Rectal smooth muscle tissue (tissue), 1 donor: Measurements from ENCODE around the gene SLC35F3.

ENCODE experiments used
- H3K27ac ChIP-seq: one replicate; pipeline ENCODE4 v1.7.0; 2013; ENCODE audit warnings: low read depth, low read length, inconsistent platforms
- H3K27me3 ChIP-seq: one replicate; pipeline ENCODE4 v1.7.0; 2013; ENCODE audit warnings: low read length; ENCODE audit not compliant: control insufficient read depth, insufficient read depth
- H3K36me3 ChIP-seq: one replicate; pipeline ENCODE4 v1.7.0; 2013; ENCODE audit warnings: low read length; ENCODE audit not compliant: control insufficient read depth, insufficient read depth
- H3K4me1 ChIP-seq: one replicate; pipeline ENCODE4 v1.7.0; 2013; ENCODE audit warnings: low read length; ENCODE audit not compliant: control insufficient read depth, insufficient read depth
- H3K4me3 ChIP-seq: one replicate; pipeline ENCODE4 v1.7.0; 2013; ENCODE audit warnings: low read length
- H3K9ac ChIP-seq: one replicate; pipeline ENCODE4 v1.7.0; 2013; ENCODE audit warnings: low read length

Gene SLC35F3

GRCh38 chr1:234214911-234215892 lies 310.7 kb downstream of the SLC35F3 start:
- Histone ChIP-seq H3K4me3 (peak overlapping the region; percentile 51), H3K27ac (no peak overlapping the region), H3K36me3 (no peaks in the 10 kb centered on the region), H3K9ac (no peak overlapping the region), H3K27me3 (peaks cover 7% of the 10 kb centered on the region), H3K4me1 (no peaks in the 10 kb centered on the region)

GRCh38 chr1:234216116-234216703 lies 311.7 kb downstream of the SLC35F3 start:
- no peak overlapping the region for H3K27ac ChIP-seq
- H3K27me3 ChIP-seq, result peaks cover 7% of the 10 kb centered on the region
- no peaks in the 10 kb centered on the region for H3K36me3 ChIP-seq

GRCh38 chr1:234217316-234217840 lies 312.9 kb downstream of the SLC35F3 start:
- H3K27me3 ChIP-seq, result peaks cover 7% of the 10 kb centered on the region
- no peak overlapping the region for H3K27ac ChIP-seq

More at GRCh38 chr1:234216116-234216703, 311.7 kb downstream of the SLC35F3 start:
- H3K9ac ChIP-seq, result no peak overlapping the region
- H3K4me3 ChIP-seq, result no peak overlapping the region
- no peaks in the 10 kb centered on the region for H3K4me1 ChIP-seq

GRCh38 chr1:234218078-234218477 lies 313.6 kb downstream of the SLC35F3 start:
- Histone ChIP-seq H3K9ac (no peak overlapping the region), H3K27ac (no peak overlapping the region), H3K4me3 (no peak overlapping the region), H3K4me1 (no peaks in the 10 kb centered on the region), H3K27me3 (peaks cover 7% of the 10 kb centered on the region), H3K36me3 (no peaks in the 10 kb centered on the region)

More at GRCh38 chr1:234217316-234217840, 312.9 kb downstream of the SLC35F3 start:
- Histone ChIP-seq H3K36me3 (no peaks in the 10 kb centered on the region), H3K9ac (no peak overlapping the region), H3K4me3 (no peak overlapping the region), H3K4me1 (no peaks in the 10 kb centered on the region)

GRCh38 chr1:234219711-234220110 lies 315.2 kb downstream of the SLC35F3 start:
- Histone ChIP-seq H3K9ac (no peak overlapping the region), H3K4me3 (no peak overlapping the region), H3K4me1 (no peaks in the 10 kb centered on the region), H3K27me3 (peaks cover 6% of the 10 kb centered on the region), H3K36me3 (no peaks in the 10 kb centered on the region), H3K27ac (no peak overlapping the region)

GRCh38 chr1:234221601-234222000 lies 317.1 kb downstream of the SLC35F3 start:
- H3K36me3 ChIP-seq, result no peaks in the 10 kb centered on the region
- no peak overlapping the region for H3K27ac ChIP-seq
- H3K4me1 ChIP-seq, result no peaks in the 10 kb centered on the region
- no peaks in the 10 kb centered on the region for H3K27me3 ChIP-seq
- H3K9ac ChIP-seq, result no peak overlapping the region
- H3K4me3 ChIP-seq, result no peak overlapping the region

- H3K36me3 ChIP-seq, result no peaks in the 10 kb centered on the region
- H3K27me3 ChIP-seq, result no peaks in the 10 kb centered on the region
- H3K9ac ChIP-seq, result no peak overlapping the region
- no peak overlapping the region for H3K4me3 ChIP-seq
- no peaks in the 10 kb centered on the region for H3K4me1 ChIP-seq
- H3K27ac ChIP-seq, result no peak overlapping the region
Observed at GRCh38 chr1:234222561-234223280, 318.2 kb downstream of the SLC35F3 start.

GRCh38 chr1:234226113-234226818 lies 321.8 kb downstream of the SLC35F3 start:
- H3K9ac ChIP-seq, result no peak overlapping the region
- no peaks in the 10 kb centered on the region for H3K4me1 ChIP-seq
- H3K4me3 ChIP-seq, result no peak overlapping the region
- H3K27me3 ChIP-seq, result no peaks in the 10 kb centered on the region
- no peak overlapping the region for H3K27ac ChIP-seq
- no peaks in the 10 kb centered on the region for H3K36me3 ChIP-seq

GRCh38 chr1:234226819-234227165 lies 322.3 kb downstream of the SLC35F3 start:
- H3K36me3 ChIP-seq, result no peaks in the 10 kb centered on the region
- no peaks in the 10 kb centered on the region for H3K4me1 ChIP-seq

GRCh38 chr1:234229581-234230387 lies 325.3 kb downstream of the SLC35F3 start:
- no peak overlapping the region for H3K9ac ChIP-seq
- H3K27ac ChIP-seq, result no peak overlapping the region
- H3K4me1 ChIP-seq, result no peaks in the 10 kb centered on the region
- no peaks in the 10 kb centered on the region for H3K27me3 ChIP-seq
- H3K4me3 ChIP-seq, result no peak overlapping the region
- no peaks in the 10 kb centered on the region for H3K36me3 ChIP-seq

More at GRCh38 chr1:234226819-234227165, 322.3 kb downstream of the SLC35F3 start:
- no peaks in the 10 kb centered on the region for H3K27me3 ChIP-seq
- H3K9ac ChIP-seq, result no peak overlapping the region
- H3K4me3 ChIP-seq, result no peak overlapping the region
- no peak overlapping the region for H3K27ac ChIP-seq

GRCh38 chr1:234230414-234230862 lies 326.0 kb downstream of the SLC35F3 start:
- no peaks in the 10 kb centered on the region for H3K4me1 ChIP-seq
- no peak overlapping the region for H3K9ac ChIP-seq
- H3K4me3 ChIP-seq, result no peak overlapping the region
- H3K27me3 ChIP-seq, result no peaks in the 10 kb centered on the region
- no peak overlapping the region for H3K27ac ChIP-seq
- no peaks in the 10 kb centered on the region for H3K36me3 ChIP-seq
